Activated CD8-positive, alpha-beta T cell treated with anti-CD3 and anti-CD28 coated beads for 36 hours (primary cell): ENCODE data around the gene CREG2. TPM values are rescaled to one million over a fixed set of nuclear protein-coding genes. Genes with fewer than 3 reads are reported as not detected.

Source experiments
- ATAC-seq: fragments of 200-7000 bp; cut with Tn5 transposase; one replicate; pipeline ENCODE4 v1.10.0; 2021; ENCODE audit warnings: mild to moderate bottlenecking, moderate library complexity
- CTCF ChIA-PET: fragments of 350-600 bp; sonication (Branson Sonifier 250); formaldehyde crosslinking; loops from one replicate; lab custom pipeline; 2021; ENCODE audit warnings: antibody characterized with exemption; lab: Charles Lee
- POLR2A ChIA-PET: fragments of 350-600 bp; sonication (Branson Sonifier 250); formaldehyde crosslinking; loops from one replicate; lab custom pipeline; 2021; ENCODE audit warnings: antibody characterized with exemption; lab: Charles Lee
- DNase-seq: peaks from one replicate; pipeline ENCODE4 v3.0.0-alpha.2; 2020
- H3K27ac Mint-ChIP-seq: one replicate; pipeline ENCODE4 v1.8.0; 2021; ENCODE audit warnings: mild to moderate bottlenecking, mixed read lengths
- H3K27me3 Mint-ChIP-seq: one replicate; pipeline ENCODE4 v1.8.0; 2021; ENCODE audit warnings: mixed read lengths
- H3K36me3 Mint-ChIP-seq: one replicate; pipeline ENCODE4 v1.8.0; 2021; ENCODE audit warnings: low read depth, mixed read lengths
- H3K4me1 Mint-ChIP-seq: one replicate; pipeline ENCODE4 v1.8.0; 2021; ENCODE audit warnings: low read depth, mixed read lengths
- H3K4me3 Mint-ChIP-seq: one replicate; pipeline ENCODE4 v1.8.0; 2021; ENCODE audit warnings: mild to moderate bottlenecking, moderate library complexity, mixed read lengths
- H3K9me3 Mint-ChIP-seq: one replicate; pipeline ENCODE4 v1.8.0; 2021; ENCODE audit warnings: mixed read lengths
- intact Hi-C: fragments of 100-400 bp; cut with micrococcal nuclease; formaldehyde crosslinking; loops from one replicate; pipeline ENCODE4 v1.10.0; 2022
- total RNA-seq, 2 experiments: library from RNA; stranded (reverse); gene quantifications; one replicate each; pipeline ENCODE4 v1.2.3, GENCODE V29; 2021
- TF ChIP-seq, protein P1 (sequence below): fragments of 200-600 bp; IDR thresholded peaks from one replicate; pipeline ENCODE4 v1.8.0; 2022; ENCODE audit warnings: antibody characterized with exemption, mild to moderate bottlenecking

Gene CREG2
- total RNA-seq, 2 experiments from 2014 or later: not detected

DNA sequence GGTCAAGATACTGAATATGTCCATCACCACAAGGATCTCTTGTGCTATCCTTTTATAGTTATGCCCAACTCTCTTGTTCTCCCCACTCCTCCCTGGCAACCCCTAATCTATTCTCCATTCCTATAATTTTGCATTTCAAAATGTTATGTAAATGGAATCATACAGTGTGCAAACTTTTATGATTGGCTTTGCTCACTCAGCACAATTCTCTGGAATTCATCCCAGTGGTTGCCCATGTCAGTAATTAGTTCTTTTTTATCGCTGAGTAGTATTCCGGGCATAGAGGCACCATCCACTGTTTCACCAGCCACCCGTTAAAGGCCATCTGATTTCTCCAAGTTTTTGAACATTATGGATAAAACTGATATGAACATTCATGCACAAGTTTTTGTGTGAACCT lies 40.4 kb downstream of the CREG2 start:
- intact Hi-C loops: no loop called here
- no peak for DNase-seq
- Mint-ChIP-seq H3K27me3 (no peaks in the 10 kb centered on the region), H3K27ac (no peak overlapping the region), H3K9me3 (no peaks in the 10 kb centered on the region), H3K4me1 (peaks cover 11% of the 10 kb centered on the region), H3K36me3 (no peaks in the 10 kb centered on the region), H3K4me3 (no peak overlapping the region)
- TF ChIP-seq, protein P1, sequence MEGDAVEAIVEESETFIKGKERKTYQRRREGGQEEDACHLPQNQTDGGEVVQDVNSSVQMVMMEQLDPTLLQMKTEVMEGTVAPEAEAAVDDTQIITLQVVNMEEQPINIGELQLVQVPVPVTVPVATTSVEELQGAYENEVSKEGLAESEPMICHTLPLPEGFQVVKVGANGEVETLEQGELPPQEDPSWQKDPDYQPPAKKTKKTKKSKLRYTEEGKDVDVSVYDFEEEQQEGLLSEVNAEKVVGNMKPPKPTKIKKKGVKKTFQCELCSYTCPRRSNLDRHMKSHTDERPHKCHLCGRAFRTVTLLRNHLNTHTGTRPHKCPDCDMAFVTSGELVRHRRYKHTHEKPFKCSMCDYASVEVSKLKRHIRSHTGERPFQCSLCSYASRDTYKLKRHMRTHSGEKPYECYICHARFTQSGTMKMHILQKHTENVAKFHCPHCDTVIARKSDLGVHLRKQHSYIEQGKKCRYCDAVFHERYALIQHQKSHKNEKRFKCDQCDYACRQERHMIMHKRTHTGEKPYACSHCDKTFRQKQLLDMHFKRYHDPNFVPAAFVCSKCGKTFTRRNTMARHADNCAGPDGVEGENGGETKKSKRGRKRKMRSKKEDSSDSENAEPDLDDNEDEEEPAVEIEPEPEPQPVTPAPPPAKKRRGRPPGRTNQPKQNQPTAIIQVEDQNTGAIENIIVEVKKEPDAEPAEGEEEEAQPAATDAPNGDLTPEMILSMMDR: no peak
- POLR2A ChIA-PET: no interaction called here
- CTCF ChIA-PET: interaction anchor here (1.1 to 2.3 kb wide), 3 partner anchors 11 to 41 kb away, joined by 3 to 5 read pairs (median 4); no protein-coding TSS in a partner anchor
- ATAC-seq: no peak

GRCh38 chr2:101344137-101344536 lies 43.2 kb downstream of the CREG2 start:
- H3K27ac Mint-ChIP-seq: no peak overlapping the region
- ATAC-seq: no peak
- H3K4me3 Mint-ChIP-seq: no peak overlapping the region
- ChIA-PET POLR2A (no interaction called here), CTCF (interaction anchor here (0.6 kb wide), 1 partner anchor 37 kb away, joined by 3 read pairs; no protein-coding TSS in a partner anchor)
- no peak for DNase-seq
- no peaks in the 10 kb centered on the region for H3K27me3 Mint-ChIP-seq
- peaks cover 22% of the 10 kb centered on the region for H3K4me1 Mint-ChIP-seq
- no peaks in the 10 kb centered on the region for H3K36me3 Mint-ChIP-seq
- intact Hi-C loops: loop anchor here (5.0 kb wide), 2 partner anchors 43 to 483 kb away; partner anchors contain the start of gene CREG2
- H3K9me3 Mint-ChIP-seq: no peaks in the 10 kb centered on the region
- TF ChIP-seq, protein P1: no peak

DNA sequence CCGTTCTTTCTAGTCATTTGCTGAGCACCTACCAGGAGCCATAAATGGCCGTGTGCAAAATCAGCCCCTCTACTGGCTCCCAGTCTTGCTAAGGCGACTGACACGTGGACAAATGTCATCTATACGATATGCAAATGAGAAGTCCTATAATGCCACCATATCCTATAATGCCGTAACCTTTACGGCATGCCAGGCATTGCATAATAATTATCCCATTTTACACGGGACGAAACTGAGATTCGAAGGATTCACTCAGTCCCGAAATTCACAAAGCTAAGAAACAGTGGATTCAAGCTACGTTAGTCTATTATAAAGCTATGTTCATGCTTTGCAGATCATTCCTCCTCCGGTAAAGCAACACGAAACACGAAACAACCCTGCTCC lies 44.7 kb downstream of the CREG2 start:
- Mint-ChIP-seq H3K9me3 (no peaks in the 10 kb centered on the region), H3K4me3 (no peak overlapping the region), H3K27ac (no peak overlapping the region), H3K4me1 (peaks cover 22% of the 10 kb centered on the region), H3K27me3 (no peaks in the 10 kb centered on the region), H3K36me3 (no peaks in the 10 kb centered on the region)
- TF ChIP-seq, protein P1: no peak
- no peak for ATAC-seq
- ChIA-PET POLR2A (interaction anchor here (1.2 to 1.5 kb wide), 2 partner anchors 9 to 34 kb away, joined by 3 to 4 read pairs; partner anchors contain the start of gene RNF149), CTCF (interaction anchor here (0.7 to 5.4 kb wide), 47 partner anchors 9 to 534 kb away, joined by 3 to 60 read pairs (median 4); partner anchors contain the start of genes CREG2 and RNF149)
- intact Hi-C loops: loop anchor here (5.0 kb wide), 2 partner anchors 45 to 485 kb away; partner anchors contain the start of gene CREG2
- DNase-seq: no peak

DNA sequence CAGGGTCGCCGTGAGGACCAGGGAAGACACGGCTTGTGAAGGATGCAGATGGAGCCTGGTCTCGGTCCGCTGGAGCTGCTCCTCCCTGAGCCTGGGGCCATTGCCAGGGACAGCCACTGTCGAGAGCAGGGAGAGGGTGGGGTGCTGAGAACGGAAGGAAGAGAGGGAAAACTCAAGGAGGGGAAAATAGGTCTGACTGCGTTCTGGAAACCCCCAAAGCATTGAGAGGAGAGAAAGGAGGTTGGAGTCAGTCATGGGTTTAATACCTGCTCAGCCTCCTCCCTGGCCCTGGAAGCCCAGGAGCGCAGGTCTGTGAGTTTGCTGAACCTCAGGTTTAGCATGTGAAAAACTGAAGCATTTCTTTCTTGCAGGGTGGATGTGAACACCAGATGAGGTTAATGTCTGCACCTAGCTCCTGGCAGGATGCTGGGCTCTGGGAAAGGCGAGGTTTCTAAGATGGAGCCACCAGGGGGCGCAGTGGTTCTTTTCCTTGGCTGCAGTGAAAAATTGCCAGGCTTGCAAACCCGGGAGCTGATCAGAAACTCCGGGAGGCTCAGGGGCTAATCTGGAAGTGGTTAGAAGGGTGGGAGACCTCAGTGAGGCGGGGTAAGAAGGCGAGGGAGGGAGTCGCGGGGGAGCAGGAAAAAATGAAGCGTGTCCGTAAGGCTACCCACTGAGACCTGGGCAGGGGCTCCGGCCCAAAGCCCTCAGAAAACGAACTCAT lies 45.2 kb downstream of the CREG2 start:
- H3K4me1 Mint-ChIP-seq: peaks cover 22% of the 10 kb centered on the region
- DNase-seq (peak; percentile 79), ATAC-seq (peak; percentile 49)
- H3K9me3 Mint-ChIP-seq: no peaks in the 10 kb centered on the region
- ChIA-PET POLR2A (interaction anchor here (1.2 to 1.5 kb wide), 2 partner anchors 9 to 34 kb away, joined by 3 to 4 read pairs; partner anchors contain the start of gene RNF149), CTCF (interaction anchor here (0.6 to 5.4 kb wide), 56 partner anchors 10 to 534 kb away, joined by 3 to 60 read pairs (median 4); partner anchors contain the start of genes CREG2 and RNF149)
- no peaks in the 10 kb centered on the region for H3K36me3 Mint-ChIP-seq
- H3K4me3 Mint-ChIP-seq: no peak overlapping the region
- intact Hi-C loops: loop anchor here (5.0 kb wide), 2 partner anchors 45 to 485 kb away; partner anchors contain the start of gene CREG2
- H3K27ac Mint-ChIP-seq: peak overlapping the region; percentile 45
- no peaks in the 10 kb centered on the region for H3K27me3 Mint-ChIP-seq
- TF ChIP-seq, protein P1: peak; percentile 90
